ENCODE measurements around the gene ANKRD42.
"Not testable (repeated sequence)": the region's sequence is repeated elsewhere in the genome, so short reads cannot be mapped to it uniquely, and the experiment has no call there.

The ANKRD42 gene

DNA sequence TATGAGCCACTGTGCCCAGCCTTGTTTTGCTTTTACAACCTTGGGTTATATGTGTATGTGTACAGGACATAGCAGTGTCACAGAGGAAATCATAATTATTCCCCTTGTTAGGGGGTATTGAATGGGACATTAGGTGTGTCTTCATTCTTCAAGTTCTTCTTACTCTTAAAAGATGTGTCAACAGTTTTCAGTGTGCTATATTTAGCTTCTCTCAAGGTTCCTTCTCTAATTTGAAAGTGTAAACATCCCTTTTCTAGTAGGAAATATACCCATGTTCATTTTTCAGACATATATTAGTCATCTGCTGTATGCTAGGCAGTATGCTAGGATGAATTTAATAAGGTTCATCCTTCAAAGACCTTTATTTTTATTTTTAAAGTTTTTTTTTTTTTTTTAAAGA is 19.5 kb upstream of the ANKRD42 start:
- no peak for DNase-seq

DNA sequence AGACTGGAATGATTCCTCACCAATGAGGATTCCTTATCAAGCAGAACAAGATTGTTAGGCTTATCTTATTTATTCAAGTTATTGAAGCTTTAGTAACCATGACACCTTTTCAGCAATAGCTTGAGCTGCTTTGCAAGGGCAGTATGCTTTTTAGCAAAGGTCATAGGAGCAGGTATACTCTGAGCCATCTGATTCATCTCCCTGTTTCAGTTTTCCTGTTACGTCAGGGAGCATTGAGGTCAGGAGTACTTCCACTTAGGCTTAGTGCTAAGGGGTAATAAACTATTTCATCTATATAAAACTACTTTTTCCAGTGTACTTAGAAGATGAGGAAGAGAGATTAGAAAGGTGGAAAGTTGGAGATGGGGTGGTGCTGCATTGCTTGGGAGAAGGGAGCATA is 17.7 kb upstream of the ANKRD42 start:
- no peak for DNase-seq

DNA sequence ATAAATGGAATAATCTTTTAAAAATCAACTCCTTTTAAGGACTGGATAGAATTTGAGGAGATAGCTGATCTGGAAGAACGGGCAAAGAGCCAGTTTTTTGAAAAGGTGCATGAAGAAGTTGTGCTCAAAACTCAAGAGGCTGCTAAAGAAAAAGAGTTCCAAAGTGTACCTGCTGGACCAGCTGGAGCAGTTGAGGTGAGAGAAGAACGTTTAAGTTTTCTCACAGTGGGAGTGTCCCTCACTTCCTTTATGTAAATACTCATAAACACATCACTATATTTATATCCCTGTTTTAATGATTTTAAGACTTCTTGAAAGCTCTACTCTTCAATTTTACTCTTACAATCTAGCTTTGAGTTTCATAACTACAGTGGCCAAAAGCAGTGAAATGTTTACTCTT is 11.7 kb upstream of the ANKRD42 start:
- DNase-seq, result no peak

DNA sequence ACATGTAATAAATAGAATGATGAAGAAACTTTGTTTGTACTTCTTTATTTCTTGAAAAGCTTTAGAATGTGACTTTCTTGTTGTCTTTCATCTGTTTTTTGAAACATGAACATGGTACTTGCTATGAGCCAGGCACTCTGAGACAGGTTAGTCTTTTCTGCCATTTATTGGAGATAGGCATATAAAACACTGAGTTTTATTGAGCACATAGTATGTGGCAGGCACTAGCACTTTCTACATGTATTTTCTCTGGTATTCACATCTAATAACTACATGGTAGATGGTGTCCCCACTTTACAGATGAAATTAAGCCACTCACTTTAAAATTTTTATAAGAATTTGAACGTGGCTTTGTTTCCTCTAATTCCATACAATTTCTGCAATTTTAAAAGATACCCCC is 7.7 kb upstream of the ANKRD42 start:
- no peak for DNase-seq

DNA sequence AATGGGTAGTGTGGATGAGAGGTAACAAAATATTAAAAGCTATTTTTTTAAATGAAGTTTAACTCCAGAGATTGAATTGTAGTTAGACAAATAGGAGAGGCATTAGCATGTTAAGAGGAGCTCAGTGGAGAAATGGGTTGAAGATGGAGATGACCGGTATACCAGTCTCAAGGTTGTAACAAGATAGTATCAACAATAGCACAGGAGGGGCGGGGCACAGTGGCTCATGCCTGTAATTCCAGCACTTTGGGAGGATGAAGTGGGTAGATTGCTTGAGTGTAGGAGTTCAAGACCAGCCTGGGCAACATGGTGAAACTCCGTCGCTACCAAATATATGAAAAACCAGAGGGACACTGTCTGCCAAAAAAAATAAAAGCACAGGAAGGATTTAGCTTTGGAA is 6.0 kb upstream of the ANKRD42 start:
- DNase-seq, result no peak

DNA sequence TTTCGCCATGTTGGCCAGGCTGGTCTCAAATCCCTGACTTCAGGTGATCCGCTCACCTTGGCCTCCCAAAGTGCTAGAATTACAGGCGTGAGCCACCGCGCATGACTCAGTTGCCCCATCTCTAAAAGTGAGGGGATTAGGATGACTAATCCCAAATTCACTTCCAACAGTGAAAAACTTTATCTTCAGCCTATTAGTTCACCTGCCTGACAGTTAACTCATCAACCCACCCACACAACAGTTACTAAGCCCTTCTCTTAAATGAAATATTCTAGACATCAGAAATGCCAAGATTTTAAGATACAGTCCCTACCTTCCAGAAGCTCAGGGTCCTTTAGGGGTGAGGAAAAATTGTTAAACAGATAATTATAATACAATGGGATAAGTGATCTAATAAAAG is 2.0 kb upstream of the ANKRD42 start:
- peak; percentile 28 for DNase-seq

DNA sequence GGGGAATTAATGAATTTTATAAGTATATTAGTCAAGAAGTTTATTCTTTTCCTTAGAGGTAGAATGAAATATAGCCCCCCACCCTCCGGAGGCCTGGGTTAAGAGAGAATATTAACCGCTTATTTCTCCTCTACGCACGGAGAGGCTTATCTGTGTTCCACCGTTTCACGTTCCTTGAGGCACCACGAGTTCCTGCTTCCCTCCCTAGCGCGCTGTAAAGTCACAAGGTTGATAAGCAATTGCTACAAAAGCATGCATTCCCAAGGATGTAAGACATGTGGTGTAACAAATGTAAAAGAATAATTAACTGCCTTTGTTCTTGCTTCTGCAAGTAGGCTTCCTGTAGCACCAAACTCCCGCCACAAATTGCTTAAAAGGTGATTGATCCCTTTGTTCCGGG is 1.5 kb upstream of the ANKRD42 start:
- DNase-seq, result no peak

DNA sequence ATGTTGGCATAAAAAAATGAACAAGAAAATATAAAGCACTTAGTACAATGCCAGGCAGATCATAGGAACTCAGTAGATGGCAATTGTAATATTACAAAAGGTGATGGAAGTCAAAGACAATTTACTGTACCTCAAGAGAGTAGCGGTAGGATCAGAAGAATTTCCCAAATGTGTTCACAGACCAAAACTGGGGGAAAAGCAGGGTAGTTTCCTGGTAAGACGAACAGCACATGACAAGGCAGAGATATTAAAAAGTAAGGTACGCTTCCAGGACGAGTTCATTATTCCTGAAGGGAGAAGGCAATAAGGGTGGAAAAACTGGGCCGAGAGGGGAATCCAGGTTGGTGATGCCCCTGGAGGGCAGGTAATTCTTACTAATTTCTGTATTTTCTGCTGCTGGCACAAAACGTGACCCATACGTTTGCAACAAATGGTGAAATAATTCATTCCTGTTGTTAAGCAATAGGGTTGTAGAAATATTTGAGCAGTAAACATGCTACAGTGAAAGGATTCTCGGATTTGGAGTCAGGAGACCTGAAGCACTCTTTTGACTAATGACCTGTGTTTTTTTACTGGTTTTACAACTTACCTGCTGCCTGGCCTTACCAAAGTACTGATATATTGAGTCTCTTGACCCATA is 786 bp upstream of the ANKRD42 start:
- no peak for DNase-seq

DNA sequence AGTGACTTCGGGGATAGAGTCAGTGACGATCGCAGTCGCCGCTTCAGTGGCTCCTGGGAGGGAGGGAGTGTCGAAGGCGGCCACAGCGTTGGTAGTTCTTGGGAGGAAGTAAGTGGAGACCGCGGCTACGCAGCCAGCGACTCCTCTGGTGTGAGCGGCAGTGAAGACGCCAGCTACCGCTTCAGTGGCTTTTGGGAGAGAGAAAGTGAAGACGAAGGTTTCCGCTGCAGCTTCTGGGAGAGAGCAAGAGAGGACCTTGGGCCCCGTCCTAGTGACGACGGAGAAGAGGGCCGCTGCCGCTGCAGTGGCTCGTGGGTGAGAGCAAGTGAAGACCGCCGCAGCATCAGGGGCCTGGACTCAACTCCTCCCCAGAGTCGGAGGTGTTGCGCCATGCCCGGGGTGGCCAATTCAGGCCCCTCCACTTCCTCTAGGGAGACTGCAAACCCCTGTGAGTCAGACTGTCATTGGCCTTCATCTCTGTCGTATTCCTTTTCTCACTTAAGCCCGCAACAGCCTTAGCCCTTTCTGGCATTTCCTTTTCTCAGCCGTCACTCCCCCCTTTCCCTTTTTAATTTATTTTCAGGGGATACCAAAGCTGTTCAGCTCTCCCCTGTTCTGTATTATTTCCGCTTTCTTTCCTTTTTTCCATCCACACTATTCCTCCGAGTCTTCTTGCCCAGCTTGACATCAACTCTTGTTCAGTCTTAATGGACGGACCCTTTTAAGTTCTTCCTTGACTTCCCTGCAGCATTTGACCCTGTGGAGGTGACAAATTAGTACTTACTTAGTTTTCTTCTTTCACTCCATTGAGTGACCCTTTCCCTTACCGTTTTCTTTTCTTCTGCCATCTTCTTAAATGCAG is 1.0 kb downstream of the ANKRD42 start:
- peak; percentile 69 for DNase-seq

DNA sequence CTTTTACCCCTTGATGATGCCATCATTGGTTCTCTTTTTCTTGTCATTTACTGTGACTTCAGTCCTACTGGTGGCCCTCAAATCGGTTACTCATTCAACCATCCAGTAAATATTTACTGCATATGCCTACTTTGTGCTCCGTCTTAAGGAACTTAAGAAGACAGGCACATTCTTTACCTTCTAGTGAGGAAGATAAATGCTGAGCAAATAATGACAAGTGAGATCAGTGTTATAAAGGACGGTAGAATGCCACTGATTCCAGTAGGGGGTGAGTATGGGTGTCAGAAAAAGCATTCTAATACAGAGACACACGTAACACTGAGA is 1.6 kb downstream of the ANKRD42 start:
- DNase-seq, result no peak

DNA sequence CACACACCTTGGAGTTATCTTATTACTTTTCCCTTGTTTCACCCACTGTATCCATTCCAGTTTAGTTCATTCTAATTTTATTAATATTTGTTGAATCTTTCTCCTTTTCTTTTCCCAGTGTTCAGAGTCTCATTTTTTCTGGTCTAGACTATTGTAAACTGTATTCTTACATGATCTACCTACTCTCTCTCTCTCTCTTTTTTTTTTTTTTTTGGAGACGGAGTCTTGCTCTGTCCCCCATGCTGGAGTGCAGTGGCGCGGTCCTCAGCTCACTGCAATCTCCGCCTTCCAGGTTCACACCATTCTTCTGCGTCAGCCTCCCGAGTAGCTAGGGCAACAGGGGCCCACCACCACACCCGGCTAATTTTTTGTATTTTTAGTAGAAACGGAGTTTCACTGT is 2.1 kb downstream of the ANKRD42 start:
- no peak for DNase-seq

DNA sequence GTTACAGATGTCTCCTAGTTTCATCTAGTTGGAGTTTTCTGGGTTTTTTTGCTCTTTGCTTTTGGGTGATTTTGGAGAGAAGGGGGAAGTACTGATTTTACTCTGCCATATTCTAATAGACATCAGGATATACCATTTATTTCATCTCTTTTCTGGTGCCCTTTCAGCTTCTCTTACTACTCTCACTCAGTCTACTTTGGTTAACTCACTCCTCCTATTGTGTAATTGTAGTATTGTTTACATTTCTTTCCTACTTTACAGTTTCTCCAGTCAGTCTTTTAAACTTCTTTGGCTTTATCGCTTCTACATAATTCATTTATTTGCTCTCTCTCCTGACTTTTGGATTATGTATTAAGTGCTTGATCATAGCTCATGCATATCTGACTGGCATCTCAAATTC is 6.5 kb downstream of the ANKRD42 start:
- DNase-seq, result no peak

DNA sequence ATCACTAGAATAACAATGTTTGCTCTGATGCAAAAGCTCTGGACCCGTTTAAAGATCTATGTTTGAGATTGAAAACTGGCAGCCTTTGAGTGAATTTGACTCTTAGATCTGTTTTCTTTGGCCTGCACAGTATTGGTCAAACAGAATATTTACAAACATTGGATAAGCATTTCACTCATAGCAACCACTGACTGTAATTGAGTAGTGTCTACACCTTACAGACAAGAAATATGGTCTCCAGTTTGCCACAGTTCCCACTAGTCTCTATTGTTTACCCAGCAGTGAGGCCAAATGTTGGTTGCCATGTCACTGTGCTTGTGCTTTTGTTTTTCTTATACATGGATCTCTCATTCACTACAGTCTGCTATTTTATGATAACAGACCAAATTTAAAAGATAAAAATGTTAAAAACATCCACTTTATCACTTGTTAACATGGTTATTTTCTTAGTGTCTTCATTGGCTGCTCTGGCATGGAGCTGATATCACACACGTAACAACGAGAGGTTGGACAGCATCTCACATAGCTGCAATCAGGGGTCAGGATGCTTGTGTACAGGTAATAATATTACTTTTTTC is 12.2 kb downstream of the ANKRD42 start:
- no peak for DNase-seq

DNA sequence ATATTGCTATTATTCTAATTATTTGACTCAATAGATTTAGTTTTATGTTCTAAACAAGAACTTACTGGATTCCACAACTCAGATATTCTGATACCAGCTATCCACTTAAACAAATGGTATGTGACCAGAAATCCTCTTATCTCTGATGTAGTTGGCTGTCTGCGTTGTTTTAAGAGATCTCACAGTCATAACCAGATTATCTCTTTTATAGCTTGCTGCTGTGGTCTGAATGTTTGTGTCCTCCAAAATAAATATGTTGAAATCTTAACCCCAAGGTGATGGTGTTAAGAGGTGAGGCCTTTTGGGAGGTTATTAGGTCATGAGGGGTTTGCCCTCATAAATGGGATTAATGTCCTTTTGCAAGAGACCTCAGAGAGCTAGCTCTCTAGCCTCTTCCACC is 12.7 kb downstream of the ANKRD42 start:
- DNase-seq, result no peak

DNA sequence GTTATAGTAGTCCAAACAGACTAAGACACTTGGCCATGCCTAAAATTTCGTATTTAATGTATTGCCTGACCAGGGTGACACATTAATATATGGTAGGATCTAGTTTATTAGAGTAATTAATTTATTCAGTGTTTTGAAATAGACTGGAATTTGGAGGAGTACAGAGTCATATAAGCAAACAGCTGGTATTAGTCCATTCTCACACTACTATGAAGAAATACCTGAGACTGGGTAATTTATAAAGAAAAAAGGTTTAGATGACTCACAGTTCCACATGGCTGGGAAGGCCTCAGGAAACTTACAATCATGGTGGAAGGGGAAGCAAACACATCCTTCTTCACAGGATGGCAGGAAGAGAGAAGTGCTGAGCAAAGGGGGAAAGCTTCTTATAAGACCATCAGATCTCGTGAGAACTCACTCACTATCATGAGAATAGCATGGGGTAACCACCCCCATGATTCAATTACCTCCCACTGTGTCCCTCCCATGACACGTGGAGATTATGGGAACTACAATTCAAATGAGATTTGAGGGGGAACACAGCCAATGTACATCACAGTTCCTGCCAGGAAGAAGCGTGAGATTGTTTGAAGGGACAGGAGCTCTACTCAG is 13.4 kb downstream of the ANKRD42 start:
- not testable (repeated sequence) for DNase-seq

DNA sequence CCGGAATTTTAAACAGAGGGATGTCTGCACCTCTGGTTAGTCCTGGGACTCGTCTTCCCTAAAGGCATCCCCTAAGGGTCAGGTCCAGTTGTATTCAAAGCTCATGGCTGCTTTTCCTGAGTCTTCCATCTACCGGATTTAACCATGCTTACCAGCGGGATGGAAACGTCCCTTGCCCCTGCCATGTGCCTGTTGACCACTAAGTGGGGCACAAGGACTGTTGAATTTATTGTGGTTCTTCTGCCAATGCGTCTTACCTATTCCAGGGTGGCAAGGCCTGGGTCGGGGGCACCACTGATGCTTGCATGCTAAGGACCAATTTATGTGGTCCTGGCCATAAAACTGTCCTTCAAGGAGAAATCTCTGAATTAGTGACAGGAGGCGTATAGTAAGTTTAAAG is 25.6 kb downstream of the ANKRD42 start:
- no peak for DNase-seq

DNA sequence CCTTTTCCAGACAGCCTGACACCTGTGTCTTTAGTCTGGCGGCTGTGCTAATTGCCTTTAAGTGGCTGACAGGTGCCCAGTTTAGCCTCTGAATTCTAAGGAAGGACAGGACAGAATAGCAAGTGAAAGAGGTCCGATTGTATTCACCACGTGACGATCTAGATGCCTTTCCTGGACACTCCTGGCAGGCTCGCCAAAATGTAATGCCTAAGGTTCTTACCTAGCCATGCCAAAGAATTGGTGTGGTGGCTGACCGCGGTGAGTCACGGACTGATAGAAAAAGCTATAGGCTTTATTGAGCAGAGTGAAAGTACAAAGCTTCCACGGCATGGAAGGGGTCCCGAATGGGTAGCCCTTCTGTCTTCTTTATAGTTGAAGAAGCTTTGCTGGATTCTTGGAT is 26.7 kb downstream of the ANKRD42 start:
- no peak for DNase-seq

DNA sequence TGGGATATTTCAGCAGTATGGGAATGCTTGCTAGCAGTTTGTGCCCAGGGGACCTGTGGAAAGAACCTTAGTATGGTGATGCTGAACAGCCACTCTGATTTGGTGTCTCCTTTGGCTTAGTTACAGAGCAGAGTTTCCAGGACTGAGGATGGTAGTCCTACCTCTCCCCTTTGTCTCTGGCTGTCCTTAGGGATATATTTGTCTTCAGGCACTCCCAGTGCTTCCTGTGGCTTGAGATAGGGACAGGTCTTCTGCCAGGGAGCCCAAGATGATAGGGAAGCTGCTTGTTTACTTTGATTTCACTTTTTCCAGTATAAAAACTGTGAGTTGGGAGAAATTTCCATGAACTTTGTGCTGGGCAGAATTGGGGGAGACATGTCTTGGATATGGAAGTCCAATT is 28.2 kb downstream of the ANKRD42 start:
- no peak for DNase-seq

DNA sequence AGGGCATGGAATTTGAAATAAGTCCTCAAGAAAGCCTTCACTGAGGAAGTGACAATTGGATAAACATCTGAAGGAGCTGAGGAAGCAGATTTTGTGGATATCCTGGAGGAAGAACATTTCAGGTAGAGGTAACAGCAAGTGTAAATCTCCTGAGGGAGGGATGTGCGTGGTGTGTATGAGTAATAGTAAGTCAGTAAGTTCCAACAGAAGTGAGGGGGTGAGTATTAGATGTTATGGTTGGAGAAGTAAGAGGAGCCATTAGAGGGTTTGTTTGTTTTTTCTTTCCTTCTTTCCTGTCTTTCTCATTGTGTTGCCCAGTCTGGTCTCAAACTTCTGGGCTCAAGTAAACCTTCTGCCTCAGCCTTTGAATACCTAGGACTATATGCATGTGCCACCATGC is 29.0 kb downstream of the ANKRD42 start:
- no peak for DNase-seq

DNA sequence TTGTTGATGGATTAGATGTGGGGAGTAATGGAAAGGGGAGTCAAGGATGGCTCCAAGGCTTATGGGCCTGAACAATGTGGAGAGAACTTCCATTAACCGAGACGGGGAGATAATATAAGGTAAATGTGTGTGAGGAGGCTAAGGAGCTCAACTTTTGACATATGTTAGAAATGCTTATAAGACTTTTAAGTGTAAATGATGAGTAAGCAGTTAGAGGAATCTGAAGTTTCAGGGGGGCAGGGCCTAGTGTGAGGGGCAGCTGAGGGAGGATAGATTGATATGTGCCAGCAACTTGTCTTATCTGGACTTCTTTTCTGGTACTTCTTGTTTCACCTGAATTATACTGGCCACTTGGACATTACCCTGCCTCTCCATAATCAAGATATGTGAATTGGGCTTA is 29.9 kb downstream of the ANKRD42 start:
- no peak for DNase-seq

DNA sequence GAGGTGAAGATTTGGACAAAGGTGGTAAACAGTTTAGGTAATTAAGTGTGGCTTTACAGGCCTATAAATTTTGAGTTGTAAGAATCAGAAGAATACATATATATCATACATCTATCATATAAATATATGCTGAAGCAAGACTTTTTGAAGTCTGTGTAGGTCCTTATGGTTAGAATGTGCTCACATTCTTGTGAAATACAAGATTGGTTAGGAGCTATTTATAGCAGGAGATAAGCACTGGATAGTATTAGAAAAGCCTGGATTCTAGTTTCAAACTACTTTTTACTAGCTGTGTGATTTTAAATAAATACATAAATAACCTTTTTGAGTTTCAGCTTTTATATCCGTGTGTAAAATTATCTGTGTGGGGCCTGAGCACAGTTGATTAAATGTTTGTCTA is 42.3 kb downstream of the ANKRD42 start:
- DNase-seq, result no peak

DNA sequence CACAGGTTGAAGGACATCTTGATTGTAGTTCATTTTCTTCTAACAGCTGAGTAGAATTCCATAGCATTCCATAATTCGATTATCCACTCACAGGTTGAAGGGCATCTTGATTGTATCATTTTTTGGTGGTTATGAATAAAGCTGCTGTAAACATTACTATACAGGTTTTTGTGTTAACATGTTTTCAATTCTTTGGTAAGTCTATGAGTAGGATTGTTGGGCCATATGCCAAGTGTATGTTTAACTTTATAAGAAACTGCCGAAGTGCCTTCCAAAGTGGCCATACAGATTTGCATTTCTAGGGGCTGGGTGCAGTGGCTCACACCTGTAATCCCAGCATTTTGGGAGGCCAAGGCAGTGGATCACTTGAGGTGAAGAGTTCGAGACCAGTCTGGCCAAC is 44.6 kb downstream of the ANKRD42 start:
- no peak for DNase-seq

DNA sequence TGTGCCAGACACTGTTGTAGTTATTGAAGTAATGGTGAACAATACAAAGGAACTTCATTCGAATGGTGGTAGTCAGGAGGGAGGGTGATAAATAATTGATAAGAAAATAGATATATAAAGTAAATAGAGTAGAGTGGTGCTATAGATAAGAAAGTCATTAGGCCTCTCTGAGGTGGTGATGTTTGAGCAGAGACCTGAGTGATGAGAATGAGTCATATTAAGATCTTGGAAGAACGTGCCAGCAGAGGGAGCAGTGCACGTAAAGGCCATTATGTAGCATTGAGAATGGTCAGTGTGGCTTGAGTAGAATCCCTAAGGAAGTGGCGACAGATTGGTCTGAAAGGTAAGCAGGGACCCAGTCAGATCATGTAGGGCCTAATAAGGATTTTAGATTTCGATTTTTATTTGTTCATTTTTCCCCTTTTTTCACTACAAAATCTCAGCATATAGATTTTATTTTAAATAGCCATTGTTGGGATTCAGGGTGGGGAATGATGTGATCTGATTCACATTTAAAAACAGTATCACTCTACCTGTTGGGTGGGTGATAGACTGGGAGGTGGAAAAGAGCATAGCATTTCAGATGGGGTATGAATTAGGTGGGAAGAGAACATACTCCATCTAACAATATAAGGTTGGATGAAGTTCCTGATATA is 47.9 kb downstream of the ANKRD42 start:
- peak; percentile 17 for DNase-seq

DNA sequence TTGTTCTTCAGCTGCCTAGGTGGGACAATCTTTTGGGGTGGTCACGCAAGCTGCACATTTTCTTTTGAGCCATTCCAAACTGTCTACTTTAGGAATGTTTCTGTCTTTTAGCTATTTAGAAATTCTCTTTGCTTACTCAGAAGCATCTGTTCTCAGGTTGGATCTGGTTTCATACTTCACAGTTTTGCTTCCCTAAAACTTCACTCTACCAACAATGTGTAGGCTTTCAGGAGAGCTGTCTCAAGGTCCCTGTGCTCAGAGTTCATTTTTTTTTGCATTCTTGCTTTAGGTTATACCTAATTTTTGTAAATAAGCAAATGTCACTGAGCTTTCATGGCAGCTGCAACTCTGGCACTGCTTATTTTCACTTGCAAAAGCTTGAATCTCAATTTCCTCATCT is 55.9 kb downstream of the ANKRD42 start:
- DNase-seq, result no peak
